ENCODE measurements around the gene VTI1A. TPM values are rescaled to one million over a fixed set of nuclear protein-coding genes. Genes with fewer than 3 reads are reported as not detected.

Gene VTI1A
- total and polyA plus RNA-seq, 2 of the 8 experiments (the other 6 are each of a cell fraction or from before 2014, with no cell fraction given), result 6.0 to 20.0 TPM

- TF ChIP-seq CHD7 (IDR thresholded peaks at IDR 0.05; ENCODE audit: insufficient replicate concordance, low read length) (no peak), SIRT6 (IDR thresholded peaks at IDR 0.05; ENCODE audit: low read length) (no peak), NANOG (IDR thresholded peaks at IDR 0.05; ENCODE audit: insufficient read depth, low read depth, low read length, poor library complexity, severe bottlenecking) (no peak), SAP30 (IDR thresholded peaks at IDR 0.05; ENCODE audit: insufficient read depth, insufficient replicate concordance, low read length) (no peak), RBBP5 (IDR thresholded peaks at IDR 0.05; ENCODE audit: borderline replicate concordance, low read depth, low read length) (no peak), SIX5 (IDR thresholded peaks at IDR 0.05; ENCODE audit: low read depth, low read length) (no peak), CTCF (IDR thresholded peaks at IDR 0.05; ENCODE audit: control extremely low read depth in 1 of 3, insufficient read depth in 1 of 3, low read depth in 1 of 3, low read length in 3 of 3) (no peak), BACH1 (IDR thresholded peaks at IDR 0.05; ENCODE audit: low read length) (no peak), TAF7 (optimal IDR thresholded peaks at IDR 0.05; ENCODE audit: borderline replicate concordance, low read depth, low read length) (no peak)
Measured at GRCh38 chr10:112503643-112504042, 56.6 kb downstream of the VTI1A start (continued).
